Measurements from ENCODE around the gene ATP1B4.
A peak's percentile ranks its signal among the peaks of the same experiment; 100 is the strongest.

ATP1B4 gene

DNA sequence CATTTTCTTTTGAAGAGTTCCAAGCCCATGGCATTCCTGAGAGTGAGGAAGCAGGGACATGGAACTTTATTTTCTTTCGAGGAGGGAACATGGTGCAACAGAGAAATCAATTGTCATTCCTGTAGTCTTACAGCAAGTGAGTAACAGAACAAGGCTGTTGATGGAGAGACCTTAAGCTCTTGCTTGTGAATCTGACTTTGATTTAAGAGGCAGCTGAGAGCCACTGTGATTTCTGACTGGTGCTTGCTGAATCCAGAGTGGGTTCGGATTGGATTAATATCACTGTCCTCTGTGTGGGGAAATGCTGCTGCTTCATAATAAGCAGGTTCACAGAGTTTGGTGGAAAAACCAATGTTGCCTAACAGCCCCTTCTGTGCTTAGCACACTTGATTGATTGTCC is 4.7 kb upstream of the ATP1B4 start:
- no peak for DNase-seq
- Mint-ChIP-seq H3K36me3 (no peaks in the 10 kb centered on the region), H3K4me3 (no peak overlapping the region), H3K27ac (no peak overlapping the region), H3K9me3 (no peaks in the 10 kb centered on the region), H3K27me3 (no peaks in the 10 kb centered on the region), H3K4me1 (no peaks in the 10 kb centered on the region)
- CTCF ChIA-PET = interaction anchor here (0.6 kb wide), 1 partner anchor 630 kb away, joined by 3 read pairs; no protein-coding TSS in a partner anchor

DNA sequence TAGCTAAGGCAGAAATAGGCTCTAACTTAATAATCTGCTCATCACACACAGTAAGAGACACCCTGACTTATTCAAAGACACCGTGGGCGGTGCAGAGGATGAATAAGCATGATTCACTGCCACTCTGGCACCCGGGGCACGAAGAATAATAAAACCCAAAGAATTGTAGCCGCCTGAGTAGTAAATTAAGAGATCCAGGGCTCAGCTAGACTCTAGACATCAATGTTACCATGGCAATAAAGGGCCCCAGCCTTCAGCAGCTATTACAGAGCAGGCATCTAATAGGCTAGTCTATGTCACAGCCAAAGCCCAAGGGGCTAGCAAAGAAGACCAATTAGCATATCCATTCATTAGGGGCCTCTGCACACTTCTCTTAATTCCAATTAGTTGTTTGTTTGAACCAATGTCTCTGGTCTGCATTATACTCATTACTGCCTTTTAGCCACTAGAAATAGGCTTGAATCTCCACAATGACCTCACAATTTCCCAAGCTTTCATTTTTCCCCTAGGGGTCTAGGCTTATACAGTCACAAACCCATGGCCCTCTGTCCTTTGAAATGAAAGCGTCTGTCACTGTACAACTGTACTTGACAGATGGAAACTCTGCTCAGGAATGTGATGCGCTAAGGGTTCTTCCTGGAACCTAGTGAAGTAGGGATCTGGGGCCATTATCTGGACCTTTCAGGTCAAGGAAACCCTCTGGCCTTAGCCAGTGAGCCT is 3.0 kb upstream of the ATP1B4 start:
- Mint-ChIP-seq H3K4me3 (no peak overlapping the region), H3K27ac (no peak overlapping the region)
- CTCF ChIA-PET = no interaction called here

DNA sequence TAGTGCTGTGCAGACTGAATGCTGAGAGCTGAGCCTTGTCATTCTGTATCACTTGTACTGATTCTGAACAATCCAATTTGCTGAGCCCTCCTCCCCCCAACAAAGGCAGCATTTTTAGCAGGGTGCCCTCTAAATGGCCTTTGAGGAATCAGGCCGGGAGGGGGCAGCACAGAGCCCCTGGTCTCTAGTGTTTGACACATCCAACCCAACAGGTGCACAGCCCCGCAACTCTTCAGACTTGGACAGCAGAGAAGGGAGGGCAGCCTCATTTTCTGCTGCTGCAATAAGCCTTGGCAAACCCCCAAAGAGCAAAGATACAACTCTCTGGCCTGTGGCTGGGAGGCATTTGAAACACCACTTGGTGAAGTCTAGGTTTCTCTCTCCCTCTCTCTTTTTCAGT is 3.4 kb downstream of the ATP1B4 start:
- Mint-ChIP-seq H3K36me3 (no peaks in the 10 kb centered on the region), H3K4me1 (no peaks in the 10 kb centered on the region), H3K27ac (no peak overlapping the region), H3K4me3 (no peak overlapping the region), H3K9me3 (no peaks in the 10 kb centered on the region), H3K27me3 (peaks cover 5% of the 10 kb centered on the region)
- DNase-seq = peak; percentile 59
- CTCF ChIA-PET = interaction anchor here (0.7 to 1.9 kb wide), 3 partner anchors 87 to 303 kb away, joined by 3 to 8 read pairs (median 3); no protein-coding TSS in a partner anchor

More for the DNA sequence above, 3.0 kb upstream of the ATP1B4 start:
- Mint-ChIP-seq H3K4me1 (no peaks in the 10 kb centered on the region), H3K27me3 (no peaks in the 10 kb centered on the region), H3K36me3 (no peaks in the 10 kb centered on the region), H3K9me3 (no peaks in the 10 kb centered on the region)
- DNase-seq = no peak

DNA sequence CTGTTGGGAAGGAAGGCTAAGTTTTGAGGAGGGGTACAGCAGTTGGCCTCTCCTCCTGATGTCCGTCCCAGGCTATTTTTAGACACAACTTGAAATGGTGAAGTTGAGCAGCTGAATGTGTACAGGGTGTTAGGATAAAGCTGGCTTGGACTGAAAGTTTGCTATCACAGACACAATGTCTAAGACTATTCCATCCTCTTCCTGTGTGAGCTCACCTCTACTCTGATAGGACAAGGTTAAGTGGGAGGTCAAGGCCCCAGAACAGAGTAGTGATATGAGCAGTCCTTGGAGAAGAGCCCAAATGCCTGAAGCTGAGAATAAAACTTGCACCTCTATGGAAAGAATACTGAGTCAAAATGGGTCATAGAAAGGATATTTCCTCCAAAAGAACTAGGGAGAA is 4.1 kb downstream of the ATP1B4 start:
- Mint-ChIP-seq H3K27ac (no peak overlapping the region), H3K36me3 (no peaks in the 10 kb centered on the region), H3K4me3 (no peak overlapping the region), H3K27me3 (peaks cover 5% of the 10 kb centered on the region), H3K4me1 (no peaks in the 10 kb centered on the region), H3K9me3 (no peaks in the 10 kb centered on the region)
- CTCF ChIA-PET = interaction anchor here (0.7 kb wide), 1 partner anchor 303 kb away, joined by 3 read pairs; no protein-coding TSS in a partner anchor
- no peak for DNase-seq

DNA sequence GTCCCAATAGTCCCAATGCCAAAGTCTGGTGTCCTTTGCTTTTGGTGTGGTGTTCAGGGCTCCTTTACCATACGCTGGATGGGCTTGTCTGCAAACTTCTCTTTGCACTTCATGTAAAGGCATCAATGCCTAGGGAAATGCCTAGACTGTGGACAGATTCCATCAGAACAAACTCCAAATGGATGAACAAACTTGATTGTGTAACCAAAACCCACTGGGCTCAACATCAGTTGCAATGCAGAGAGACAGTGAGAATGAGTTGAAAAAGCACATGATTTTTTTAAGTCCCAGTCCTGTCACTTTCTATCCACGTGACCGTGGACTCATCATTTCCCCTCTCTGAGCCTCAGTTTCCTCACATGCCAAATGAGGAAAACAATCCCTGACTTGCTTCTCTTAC is 4.9 kb downstream of the ATP1B4 start:
- no peak overlapping the region for H3K4me3 Mint-ChIP-seq
- CTCF ChIA-PET = no interaction called here
- H3K27ac Mint-ChIP-seq = no peak overlapping the region
- peaks cover 8% of the 10 kb centered on the region for H3K27me3 Mint-ChIP-seq
- DNase-seq = no peak
- H3K4me1 Mint-ChIP-seq = no peaks in the 10 kb centered on the region
- H3K36me3 Mint-ChIP-seq = no peaks in the 10 kb centered on the region
- H3K9me3 Mint-ChIP-seq = no peaks in the 10 kb centered on the region

DNA sequence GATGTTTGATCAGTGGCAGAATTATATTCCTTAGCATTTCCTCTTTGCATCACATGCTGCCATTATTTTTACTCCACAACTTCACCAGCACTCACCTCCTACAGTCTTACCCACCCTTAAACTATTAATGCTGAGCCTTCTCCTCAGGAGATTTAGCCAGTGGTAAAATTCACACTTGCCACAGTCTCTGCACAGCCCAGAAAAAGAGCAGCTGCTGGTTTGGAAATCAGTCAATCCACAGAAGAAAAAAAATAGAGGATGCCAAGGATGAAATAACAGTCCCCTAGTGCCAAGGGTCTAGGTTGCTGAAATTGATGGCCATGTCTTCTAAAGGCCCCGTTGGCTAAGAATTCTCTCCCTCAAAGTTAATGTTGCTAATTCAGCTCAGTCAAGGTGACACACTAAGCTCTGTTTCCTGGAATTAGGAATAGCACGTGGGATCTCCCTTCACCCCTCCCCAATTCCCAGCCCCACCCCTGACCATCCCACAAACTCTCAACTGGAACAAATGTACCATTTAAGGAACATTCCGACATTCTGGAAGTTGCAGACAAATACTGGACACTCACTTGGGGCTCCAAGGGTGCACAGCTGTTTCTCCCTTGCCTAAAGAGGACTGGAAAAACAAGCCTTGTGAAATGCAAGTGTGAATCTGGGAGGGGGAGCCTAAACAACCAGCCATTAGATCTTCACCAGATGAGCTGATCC is 5.7 kb downstream of the ATP1B4 start:
- no peaks in the 10 kb centered on the region for H3K9me3 Mint-ChIP-seq
- CTCF ChIA-PET = no interaction called here

GRCh38 chrX:120372667-120373370 is 10.9 kb downstream of the ATP1B4 start:
- CTCF ChIA-PET = no interaction called here
- DNase-seq = no peak
- no peaks in the 10 kb centered on the region for H3K36me3 Mint-ChIP-seq
- no peaks in the 10 kb centered on the region for H3K4me1 Mint-ChIP-seq
- H3K27me3 Mint-ChIP-seq = peaks cover 8% of the 10 kb centered on the region
- H3K4me3 Mint-ChIP-seq = no peak overlapping the region
- no peaks in the 10 kb centered on the region for H3K9me3 Mint-ChIP-seq
- no peak overlapping the region for H3K27ac Mint-ChIP-seq

More for the DNA sequence above, 5.7 kb downstream of the ATP1B4 start:
- Mint-ChIP-seq H3K4me3 (no peak overlapping the region), H3K4me1 (no peaks in the 10 kb centered on the region), H3K27ac (no peak overlapping the region), H3K27me3 (peaks cover 9% of the 10 kb centered on the region), H3K36me3 (no peaks in the 10 kb centered on the region)
- DNase-seq = no peak

DNA sequence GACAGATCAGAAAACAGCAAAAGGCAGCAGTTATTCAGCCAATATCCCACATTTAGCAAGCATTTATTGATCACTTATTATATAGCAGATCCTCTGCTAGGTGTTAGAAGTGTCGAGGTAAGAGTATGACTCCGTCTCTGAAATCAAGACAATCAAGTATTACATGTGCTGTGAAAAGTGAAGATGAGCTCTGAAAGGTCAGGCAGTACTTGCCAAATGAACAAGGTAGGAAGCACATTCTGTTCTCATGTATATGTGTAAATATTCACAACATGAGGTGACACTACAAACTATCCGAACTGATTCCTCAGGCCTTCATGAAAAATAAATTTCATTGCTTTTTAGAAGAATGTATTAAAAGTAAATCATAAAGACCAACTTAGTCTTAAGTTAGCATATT is 15.3 kb downstream of the ATP1B4 start:
- Mint-ChIP-seq H3K27ac (no peak overlapping the region), H3K9me3 (no peaks in the 10 kb centered on the region), H3K4me1 (peaks cover 8% of the 10 kb centered on the region), H3K27me3 (peaks cover 7% of the 10 kb centered on the region), H3K36me3 (no peaks in the 10 kb centered on the region), H3K4me3 (no peak overlapping the region)
- DNase-seq = no peak
- CTCF ChIA-PET = interaction anchor here (0.8 to 1.5 kb wide), 2 partner anchors 43 to 75 kb away, joined by 3 read pairs; no protein-coding TSS in a partner anchor

- CTCF ChIA-PET = interaction anchor here (1.5 kb wide), 1 partner anchor 74 kb away, joined by 3 read pairs; no protein-coding TSS in a partner anchor
- Mint-ChIP-seq H3K4me1 (peaks cover 8% of the 10 kb centered on the region), H3K9me3 (no peaks in the 10 kb centered on the region), H3K4me3 (no peak overlapping the region), H3K27ac (no peak overlapping the region), H3K36me3 (no peaks in the 10 kb centered on the region), H3K27me3 (peaks cover 7% of the 10 kb centered on the region)
- DNase-seq = no peak
These were observed 15.8 kb downstream of the ATP1B4 start for GRCh38 chrX:120377715-120378114.

- DNase-seq = no peak
- Mint-ChIP-seq H3K27ac (no peak overlapping the region), H3K9me3 (no peaks in the 10 kb centered on the region), H3K4me1 (peaks cover 8% of the 10 kb centered on the region), H3K4me3 (no peak overlapping the region), H3K27me3 (peaks cover 7% of the 10 kb centered on the region), H3K36me3 (no peaks in the 10 kb centered on the region)
- CTCF ChIA-PET = no interaction called here
These were observed 16.7 kb downstream of the ATP1B4 start for GRCh38 chrX:120378570-120378969.

- Mint-ChIP-seq H3K4me1 (peaks cover 8% of the 10 kb centered on the region), H3K27ac (no peak overlapping the region), H3K9me3 (no peaks in the 10 kb centered on the region), H3K4me3 (no peak overlapping the region), H3K27me3 (peaks cover 4% of the 10 kb centered on the region), H3K36me3 (no peaks in the 10 kb centered on the region)
- no peak for DNase-seq
- CTCF ChIA-PET = interaction anchor here (0.7 to 2.4 kb wide), 5 partner anchors 57 to 284 kb away, joined by 3 to 19 read pairs (median 3); no protein-coding TSS in a partner anchor
These were observed 18.2 kb downstream of the ATP1B4 start for GRCh38 chrX:120379937-120380681.

DNA sequence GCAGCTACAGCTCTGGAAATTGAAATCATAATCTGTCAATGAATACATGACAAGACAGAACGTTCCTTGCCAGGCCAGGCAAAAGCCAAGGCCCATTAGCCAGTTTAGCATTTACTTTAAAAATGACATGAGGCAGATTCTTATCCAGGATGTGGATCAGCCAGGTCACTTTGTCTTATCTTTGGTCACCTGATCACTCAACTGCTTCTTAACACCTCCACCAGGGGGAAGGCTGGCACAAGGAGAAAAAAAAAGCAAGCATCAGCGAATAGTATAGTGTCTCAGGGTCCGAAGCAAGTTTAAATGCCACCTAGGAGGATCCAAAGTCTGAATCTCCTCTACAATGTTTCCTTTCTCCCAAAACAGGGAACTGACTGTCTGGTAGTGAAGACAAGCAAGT is 18.8 kb downstream of the ATP1B4 start:
- Mint-ChIP-seq H3K4me1 (peaks cover 8% of the 10 kb centered on the region), H3K4me3 (no peak overlapping the region), H3K27me3 (peaks cover 4% of the 10 kb centered on the region), H3K36me3 (no peaks in the 10 kb centered on the region), H3K27ac (no peak overlapping the region), H3K9me3 (no peaks in the 10 kb centered on the region)
- CTCF ChIA-PET = interaction anchor here (0.7 to 2.4 kb wide), 7 partner anchors 56 to 283 kb away, joined by 3 to 19 read pairs (median 3); no protein-coding TSS in a partner anchor
- DNase-seq = peak; percentile 36

GRCh38 chrX:120401301-120401700 is 39.4 kb downstream of the ATP1B4 start:
- no peak overlapping the region for H3K4me3 Mint-ChIP-seq
- H3K4me1 Mint-ChIP-seq = no peaks in the 10 kb centered on the region
- no peaks in the 10 kb centered on the region for H3K9me3 Mint-ChIP-seq
- CTCF ChIA-PET = no interaction called here
- no peaks in the 10 kb centered on the region for H3K36me3 Mint-ChIP-seq
- no peak for DNase-seq
- no peak overlapping the region for H3K27ac Mint-ChIP-seq
- H3K27me3 Mint-ChIP-seq = no peaks in the 10 kb centered on the region

- Mint-ChIP-seq H3K27ac (no peak overlapping the region), H3K27me3 (no peaks in the 10 kb centered on the region), H3K36me3 (no peaks in the 10 kb centered on the region), H3K4me3 (no peak overlapping the region), H3K9me3 (no peaks in the 10 kb centered on the region), H3K4me1 (no peaks in the 10 kb centered on the region)
- no peak for DNase-seq
- CTCF ChIA-PET = interaction anchor here (0.7 kb wide), 1 partner anchor 140 kb away, joined by 3 read pairs; no protein-coding TSS in a partner anchor
These were observed 40.5 kb downstream of the ATP1B4 start for GRCh38 chrX:120402369-120402768.
